ENCODE results near the gene SLC5A10.

Gene SLC5A10

GRCh38 chr17:19010729-19011505 lies 59.0 kb downstream of the SLC5A10 start:
- no peak overlapping the region for H3K27ac ChIP-seq (ENCODE audit: insufficient read depth, low read depth, low read length, poor library complexity, severe bottlenecking)
- H3K27me3 ChIP-seq (ENCODE audit: control insufficient read depth, insufficient read depth, low read length, poor library complexity, severe bottlenecking) = no peaks in the 10 kb centered on the region
- no peak overlapping the region for H3K4me3 ChIP-seq (ENCODE audit: insufficient read depth, low read depth, low read length)
- WGBS, 2 experiments = 68 to 69% methylated on average over 11 of the region's 11 CpGs
- H3K9me3 ChIP-seq (ENCODE audit: control insufficient read depth, low read length) = no peaks in the 10 kb centered on the region
- H3K36me3 ChIP-seq (ENCODE audit: control insufficient read depth, insufficient read depth, low read length) = no peaks in the 10 kb centered on the region
- peaks cover 5% of the 10 kb centered on the region for H3K4me1 ChIP-seq (ENCODE audit: control insufficient read depth, insufficient read depth, low read length)

GRCh38 chr17:19011581-19011980 lies 59.6 kb downstream of the SLC5A10 start:
- Histone ChIP-seq H3K36me3 (ENCODE audit: control insufficient read depth, insufficient read depth, low read length) (no peaks in the 10 kb centered on the region), H3K27me3 (ENCODE audit: control insufficient read depth, insufficient read depth, low read length, poor library complexity, severe bottlenecking) (no peaks in the 10 kb centered on the region), H3K4me1 (ENCODE audit: control insufficient read depth, insufficient read depth, low read length) (peaks cover 5% of the 10 kb centered on the region), H3K27ac (ENCODE audit: insufficient read depth, low read depth, low read length, poor library complexity, severe bottlenecking) (no peak overlapping the region), H3K9me3 (ENCODE audit: control insufficient read depth, low read length) (no peaks in the 10 kb centered on the region), H3K4me3 (ENCODE audit: insufficient read depth, low read depth, low read length) (no peak overlapping the region)
- WGBS, 2 experiments = 84 to 89% methylated on average over 6 of the region's 6 CpGs

- WGBS, 2 experiments = 91 to 92% methylated on average over 22 of the region's 22 CpGs
- H3K9me3 ChIP-seq (ENCODE audit: control insufficient read depth, low read length) = no peaks in the 10 kb centered on the region
- no peaks in the 10 kb centered on the region for H3K27me3 ChIP-seq (ENCODE audit: control insufficient read depth, insufficient read depth, low read length, poor library complexity, severe bottlenecking)
- H3K27ac ChIP-seq (ENCODE audit: insufficient read depth, low read depth, low read length, poor library complexity, severe bottlenecking) = no peak overlapping the region
- no peak overlapping the region for H3K4me3 ChIP-seq (ENCODE audit: insufficient read depth, low read depth, low read length)
- H3K4me1 ChIP-seq (ENCODE audit: control insufficient read depth, insufficient read depth, low read length) = peaks cover 5% of the 10 kb centered on the region
- H3K36me3 ChIP-seq (ENCODE audit: control insufficient read depth, insufficient read depth, low read length) = no peaks in the 10 kb centered on the region
These were observed 60.5 kb downstream of the SLC5A10 start for GRCh38 chr17:19012171-19013080.

- Histone ChIP-seq H3K4me3 (ENCODE audit: insufficient read depth, low read depth, low read length) (no peak overlapping the region), H3K27ac (ENCODE audit: insufficient read depth, low read depth, low read length, poor library complexity, severe bottlenecking) (no peak overlapping the region), H3K4me1 (ENCODE audit: control insufficient read depth, insufficient read depth, low read length) (peaks cover 5% of the 10 kb centered on the region), H3K27me3 (ENCODE audit: control insufficient read depth, insufficient read depth, low read length, poor library complexity, severe bottlenecking) (no peaks in the 10 kb centered on the region), H3K36me3 (ENCODE audit: control insufficient read depth, insufficient read depth, low read length) (no peaks in the 10 kb centered on the region), H3K9me3 (ENCODE audit: control insufficient read depth, low read length) (no peaks in the 10 kb centered on the region)
- 94 to 95% methylated on average over 12 of the region's 12 CpGs for WGBS, 2 experiments
These were observed 61.3 kb downstream of the SLC5A10 start for GRCh38 chr17:19013226-19013625.

GRCh38 chr17:19013806-19014627 lies 62.1 kb downstream of the SLC5A10 start:
- no peak overlapping the region for H3K27ac ChIP-seq (ENCODE audit: insufficient read depth, low read depth, low read length, poor library complexity, severe bottlenecking)

GRCh38 chr17:19014628-19015215 lies 62.8 kb downstream of the SLC5A10 start:
- WGBS, 2 experiments = 89 to 92% methylated on average over 28 to 29 of the region's 29 CpGs
- Histone ChIP-seq H3K4me3 (ENCODE audit: insufficient read depth, low read depth, low read length) (no peak overlapping the region), H3K4me1 (ENCODE audit: control insufficient read depth, insufficient read depth, low read length) (peaks cover 5% of the 10 kb centered on the region)

More at GRCh38 chr17:19013806-19014627, 62.1 kb downstream of the SLC5A10 start:
- H3K27me3 ChIP-seq (ENCODE audit: control insufficient read depth, insufficient read depth, low read length, poor library complexity, severe bottlenecking) = no peaks in the 10 kb centered on the region
- no peak overlapping the region for H3K4me3 ChIP-seq (ENCODE audit: insufficient read depth, low read depth, low read length)
- H3K4me1 ChIP-seq (ENCODE audit: control insufficient read depth, insufficient read depth, low read length) = peaks cover 5% of the 10 kb centered on the region
- H3K9me3 ChIP-seq (ENCODE audit: control insufficient read depth, low read length) = no peaks in the 10 kb centered on the region
- no peaks in the 10 kb centered on the region for H3K36me3 ChIP-seq (ENCODE audit: control insufficient read depth, insufficient read depth, low read length)
- WGBS, 2 experiments = 92 to 94% methylated on average over 11 of the region's 11 CpGs

GRCh38 chr17:19015428-19015827 lies 63.5 kb downstream of the SLC5A10 start:
- Histone ChIP-seq H3K9me3 (ENCODE audit: control insufficient read depth, low read length) (no peaks in the 10 kb centered on the region), H3K27me3 (ENCODE audit: control insufficient read depth, insufficient read depth, low read length, poor library complexity, severe bottlenecking) (no peaks in the 10 kb centered on the region)
- 88 to 91% methylated on average over 7 of the region's 7 CpGs for WGBS, 2 experiments

More at GRCh38 chr17:19014628-19015215, 62.8 kb downstream of the SLC5A10 start:
- Histone ChIP-seq H3K36me3 (ENCODE audit: control insufficient read depth, insufficient read depth, low read length) (no peaks in the 10 kb centered on the region), H3K27me3 (ENCODE audit: control insufficient read depth, insufficient read depth, low read length, poor library complexity, severe bottlenecking) (no peaks in the 10 kb centered on the region), H3K27ac (ENCODE audit: insufficient read depth, low read depth, low read length, poor library complexity, severe bottlenecking) (no peak overlapping the region), H3K9me3 (ENCODE audit: control insufficient read depth, low read length) (no peaks in the 10 kb centered on the region)

GRCh38 chr17:19016297-19016696 lies 64.3 kb downstream of the SLC5A10 start:
- no peaks in the 10 kb centered on the region for H3K4me1 ChIP-seq (ENCODE audit: control insufficient read depth, insufficient read depth, low read length)
- no peaks in the 10 kb centered on the region for H3K36me3 ChIP-seq (ENCODE audit: control insufficient read depth, insufficient read depth, low read length)
- H3K27me3 ChIP-seq (ENCODE audit: control insufficient read depth, insufficient read depth, low read length, poor library complexity, severe bottlenecking) = no peaks in the 10 kb centered on the region
- WGBS, 2 experiments = 93 to 96% methylated on average over 8 of the region's 8 CpGs
- H3K4me3 ChIP-seq (ENCODE audit: insufficient read depth, low read depth, low read length) = no peak overlapping the region
- H3K9me3 ChIP-seq (ENCODE audit: control insufficient read depth, low read length) = no peaks in the 10 kb centered on the region
- H3K27ac ChIP-seq (ENCODE audit: insufficient read depth, low read depth, low read length, poor library complexity, severe bottlenecking) = no peak overlapping the region

More at GRCh38 chr17:19015428-19015827, 63.5 kb downstream of the SLC5A10 start:
- H3K36me3 ChIP-seq (ENCODE audit: control insufficient read depth, insufficient read depth, low read length) = no peaks in the 10 kb centered on the region
- H3K4me3 ChIP-seq (ENCODE audit: insufficient read depth, low read depth, low read length) = no peak overlapping the region
- no peak overlapping the region for H3K27ac ChIP-seq (ENCODE audit: insufficient read depth, low read depth, low read length, poor library complexity, severe bottlenecking)
- H3K4me1 ChIP-seq (ENCODE audit: control insufficient read depth, insufficient read depth, low read length) = peaks cover 5% of the 10 kb centered on the region

- Histone ChIP-seq H3K9me3 (ENCODE audit: control insufficient read depth, low read length) (no peaks in the 10 kb centered on the region), H3K27ac (ENCODE audit: insufficient read depth, low read depth, low read length, poor library complexity, severe bottlenecking) (no peak overlapping the region), H3K4me1 (ENCODE audit: control insufficient read depth, insufficient read depth, low read length) (no peaks in the 10 kb centered on the region), H3K4me3 (ENCODE audit: insufficient read depth, low read depth, low read length) (no peak overlapping the region), H3K36me3 (ENCODE audit: control insufficient read depth, insufficient read depth, low read length) (no peaks in the 10 kb centered on the region), H3K27me3 (ENCODE audit: control insufficient read depth, insufficient read depth, low read length, poor library complexity, severe bottlenecking) (no peaks in the 10 kb centered on the region)
- 93 to 94% methylated on average over 7 of the region's 7 CpGs for WGBS, 2 experiments
These were observed 64.9 kb downstream of the SLC5A10 start for GRCh38 chr17:19016881-19017280.
